Erythroblast (primary cell): ENCODE results near the gene TBX3.

ENCODE experiments used
- GATA1 ChIP-seq: IDR thresholded peaks from 2 replicates; pipeline ENCODE4 v1.6.1; 2011; ENCODE audit warnings: low read depth, mild to moderate bottlenecking, control low read depth, low read length, moderate library complexity
- POLR2A ChIP-seq: IDR thresholded peaks from 2 replicates; pipeline ENCODE4 v1.6.1; 2011; ENCODE audit warnings: mild to moderate bottlenecking, low read length

- TF ChIP-seq POLR2A (no peak), GATA1 (no peak)
These were observed 26.0 kb downstream of the TBX3 start for GRCh38 chr12:114658002-114658441.
